Measurements from ENCODE around the gene H2AZ2.
"Not testable (repeated sequence)": the region's sequence is repeated elsewhere in the genome, so short reads cannot be mapped to it uniquely, and the experiment has no call there.

Gene H2AZ2

GRCh38 chr7:44789990-44790389 is 57.9 kb downstream of the H2AZ2 start:
- Histone ChIP-seq H3K4me3 (replicated peaks; ENCODE audit: low read depth, low read length) (no peak overlapping the region), H3K27me3 (replicated peaks; ENCODE audit: control insufficient read depth, insufficient read depth, low read length) (no peaks in the 10 kb centered on the region), H3K36me3 (ENCODE audit: control insufficient read depth, insufficient read depth, low read length) (no peaks in the 10 kb centered on the region)
- DNase-seq (ENCODE audit: extremely low read depth, insufficient read length), result no peak
- no peak for TF ChIP-seq CTCF (IDR thresholded peaks at IDR 0.05; ENCODE audit: insufficient read depth, low read length, poor library complexity, severe bottlenecking)

GRCh38 chr7:44787762-44788161 is 60.1 kb downstream of the H2AZ2 start:
- DNase-seq (ENCODE audit: extremely low read depth, insufficient read length), result no peak
- H3K4me3 ChIP-seq (replicated peaks; ENCODE audit: low read depth, low read length), result no peak overlapping the region
- H3K36me3 ChIP-seq (ENCODE audit: control insufficient read depth, insufficient read depth, low read length), result no peaks in the 10 kb centered on the region
- no peaks in the 10 kb centered on the region for H3K27me3 ChIP-seq (replicated peaks; ENCODE audit: control insufficient read depth, insufficient read depth, low read length)
- no peak for TF ChIP-seq CTCF (IDR thresholded peaks at IDR 0.05; ENCODE audit: insufficient read depth, low read length, poor library complexity, severe bottlenecking)

- no peak for TF ChIP-seq CTCF (IDR thresholded peaks at IDR 0.05; ENCODE audit: insufficient read depth, low read length, poor library complexity, severe bottlenecking)
- DNase-seq (ENCODE audit: extremely low read depth, insufficient read length), result peak; percentile 45
- no peak overlapping the region for H3K4me3 ChIP-seq (replicated peaks; ENCODE audit: low read depth, low read length)
- H3K36me3 ChIP-seq (ENCODE audit: control insufficient read depth, insufficient read depth, low read length), result no peaks in the 10 kb centered on the region
- H3K27me3 ChIP-seq (replicated peaks; ENCODE audit: control insufficient read depth, insufficient read depth, low read length), result no peaks in the 10 kb centered on the region
These were observed 60.8 kb downstream of the H2AZ2 start for GRCh38 chr7:44787041-44787440.

- not testable (repeated sequence) for DNase-seq (ENCODE audit: extremely low read depth, insufficient read length); H3K4me3 ChIP-seq (replicated peaks; ENCODE audit: low read depth, low read length); H3K36me3 ChIP-seq (ENCODE audit: control insufficient read depth, insufficient read depth, low read length); H3K27me3 ChIP-seq (replicated peaks; ENCODE audit: control insufficient read depth, insufficient read depth, low read length)
These were observed 62.7 kb downstream of the H2AZ2 start for GRCh38 chr7:44785218-44785617.

- no peak for DNase-seq (ENCODE audit: extremely low read depth, insufficient read length)
- TF ChIP-seq CTCF (IDR thresholded peaks at IDR 0.05; ENCODE audit: insufficient read depth, low read length, poor library complexity, severe bottlenecking), result no peak
- no peaks in the 10 kb centered on the region for H3K27me3 ChIP-seq (replicated peaks; ENCODE audit: control insufficient read depth, insufficient read depth, low read length)
- no peak overlapping the region for H3K4me3 ChIP-seq (replicated peaks; ENCODE audit: low read depth, low read length)
- H3K36me3 ChIP-seq (ENCODE audit: control insufficient read depth, insufficient read depth, low read length), result no peaks in the 10 kb centered on the region
These were observed 63.5 kb downstream of the H2AZ2 start for GRCh38 chr7:44784364-44784763.

GRCh38 chr7:44783407-44783806 is 64.5 kb downstream of the H2AZ2 start:
- H3K4me3 ChIP-seq (replicated peaks; ENCODE audit: low read depth, low read length), result no peak overlapping the region
- TF ChIP-seq CTCF (IDR thresholded peaks at IDR 0.05; ENCODE audit: insufficient read depth, low read length, poor library complexity, severe bottlenecking), result no peak
- no peak for DNase-seq (ENCODE audit: extremely low read depth, insufficient read length)
- H3K36me3 ChIP-seq (ENCODE audit: control insufficient read depth, insufficient read depth, low read length), result no peaks in the 10 kb centered on the region
- H3K27me3 ChIP-seq (replicated peaks; ENCODE audit: control insufficient read depth, insufficient read depth, low read length), result no peaks in the 10 kb centered on the region
